ENCODE results near the gene DIDO1. TPM values are rescaled to one million over a fixed set of nuclear protein-coding genes. Genes with fewer than 3 reads are reported as not detected.
A peak's percentile ranks its signal among the peaks of the same experiment; 100 is the strongest.

DIDO1 gene
- total and polyA plus RNA-seq, 2 of the 13 experiments (the other 11 are each of a cell fraction or from before 2014, with no cell fraction given), result 75.0 to 75.1 TPM

DNA sequence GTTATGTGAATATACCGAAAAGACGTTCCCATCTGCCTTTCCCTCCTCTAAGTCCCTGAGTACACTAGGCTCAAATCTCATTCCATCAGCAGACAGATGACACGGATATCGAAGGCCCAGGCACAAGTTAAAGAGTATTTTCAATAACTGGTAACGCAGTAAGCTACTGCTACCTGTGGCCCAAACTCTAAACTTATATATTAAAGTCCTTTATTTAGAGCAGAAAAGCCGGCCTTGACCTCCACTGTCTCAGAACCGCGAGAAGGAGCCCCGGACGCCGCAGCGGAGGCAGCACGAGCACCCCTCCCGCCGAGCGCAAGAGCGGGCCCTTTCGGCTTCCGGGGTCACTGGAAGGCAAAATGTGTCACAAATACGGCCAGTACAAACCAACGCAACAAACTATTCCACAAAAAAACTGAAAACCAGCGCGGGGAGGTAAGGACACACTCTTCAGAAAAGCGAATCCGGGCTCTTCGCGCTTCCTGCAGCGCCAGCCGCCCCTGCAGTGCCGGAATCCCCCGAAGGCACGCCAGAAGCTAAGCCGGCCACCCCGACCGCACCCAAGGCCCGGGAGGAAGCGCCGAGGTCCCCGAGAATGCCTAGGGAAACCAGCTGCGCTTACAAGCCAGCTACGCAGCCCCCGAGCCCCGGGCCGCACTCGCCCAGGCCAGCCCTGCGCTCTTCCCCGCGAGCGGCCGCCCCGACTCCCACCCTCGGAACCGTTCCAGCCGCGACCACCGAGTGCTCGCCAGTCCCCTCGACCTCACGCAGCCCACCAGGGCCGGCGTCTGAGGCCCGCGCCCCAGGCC is 681 bp downstream of the DIDO1 start (continued):
- TF ChIP-seq ZNF282 (IDR thresholded peaks at IDR 0.05; ENCODE audit: partially characterized antibody) (no peak), ZNF30 (CRISPR knock-in tag; IDR thresholded peaks at IDR 0.05) (no peak; the same call in 1 of the 2 replicates), ZNF607 (CRISPR knock-in tag; IDR thresholded peaks at IDR 0.05; ENCODE audit: borderline replicate concordance) (no peak), ZNF354B (CRISPR knock-in tag; IDR thresholded peaks at IDR 0.05) (no peak), RARG (CRISPR knock-in tag; IDR thresholded peaks at IDR 0.05; ENCODE audit: low read depth) (peak; percentile 59; the same call in 1 of the 2 replicates), RFX1 (IDR thresholded peaks at IDR 0.05) (no peak), PITX1 (CRISPR knock-in tag; IDR thresholded peaks at IDR 0.05) (no peak), PAF1 (CRISPR knock-in tag; IDR thresholded peaks at IDR 0.05) (no peak), FOXC1 (CRISPR knock-in tag; IDR thresholded peaks at IDR 0.05; ENCODE audit: borderline replicate concordance) (no peak; the same call in 1 of the 2 replicates), NONO (IDR thresholded peaks at IDR 0.05) (no peak), NONO (CRISPR knock-in tag; conservative IDR thresholded peaks at IDR 0.05) (no peak; the same call in 1 of the 2 replicates), U2AF2 (IDR thresholded peaks at IDR 0.05; ENCODE audit: low read depth, low read length) (no peak), MIER3 (CRISPR knock-in tag; IDR thresholded peaks at IDR 0.05; ENCODE audit: borderline replicate concordance) (no peak; the same call in 1 of the 2 replicates), ZNF180 (CRISPR knock-in tag; IDR thresholded peaks at IDR 0.05; ENCODE audit: borderline replicate concordance, low read depth) (no peak; the same call in 1 of the 2 replicates), ZNF329 (CRISPR knock-in tag; IDR thresholded peaks at IDR 0.05; ENCODE audit: low read depth) (0 out of 2 replicates have a peak, but pooled peaks have one; percentile 13), YY1 (IDR thresholded peaks at IDR 0.05; ENCODE audit: insufficient read depth, insufficient replicate concordance, low read depth, low read length) (no peak), RCOR2 (CRISPR knock-in tag; IDR thresholded peaks at IDR 0.05) (no peak), ZNF670 (CRISPR knock-in tag; IDR thresholded peaks at IDR 0.05; ENCODE audit: borderline replicate concordance) (no peak), CHD2 (IDR thresholded peaks at IDR 0.05; ENCODE audit: low read depth, low read length) (no peak), HOXA7 (CRISPR knock-in tag; IDR thresholded peaks at IDR 0.05) (no peak)
- TF ChIP-seq, protein P1, sequence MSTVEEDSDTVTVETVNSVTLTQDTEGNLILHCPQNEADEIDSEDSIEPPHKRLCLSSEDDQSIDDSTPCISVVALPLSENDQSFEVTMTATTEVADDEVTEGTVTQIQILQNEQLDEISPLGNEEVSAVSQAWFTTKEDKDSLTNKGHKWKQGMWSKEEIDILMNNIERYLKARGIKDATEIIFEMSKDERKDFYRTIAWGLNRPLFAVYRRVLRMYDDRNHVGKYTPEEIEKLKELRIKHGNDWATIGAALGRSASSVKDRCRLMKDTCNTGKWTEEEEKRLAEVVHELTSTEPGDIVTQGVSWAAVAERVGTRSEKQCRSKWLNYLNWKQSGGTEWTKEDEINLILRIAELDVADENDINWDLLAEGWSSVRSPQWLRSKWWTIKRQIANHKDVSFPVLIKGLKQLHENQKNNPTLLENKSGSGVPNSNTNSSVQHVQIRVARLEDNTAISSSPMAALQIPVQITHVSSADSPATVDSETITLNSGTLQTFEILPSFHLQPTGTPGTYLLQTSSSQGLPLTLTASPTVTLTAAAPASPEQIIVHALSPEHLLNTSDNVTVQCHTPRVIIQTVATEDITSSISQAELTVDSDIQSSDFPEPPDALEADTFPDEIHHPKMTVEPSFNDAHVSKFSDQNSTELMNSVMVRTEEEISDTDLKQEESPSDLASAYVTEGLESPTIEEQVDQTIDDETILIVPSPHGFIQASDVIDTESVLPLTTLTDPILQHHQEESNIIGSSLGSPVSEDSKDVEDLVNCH (CRISPR knock-in tag; IDR thresholded peaks at IDR 0.05), result no peak; the same call in 1 of the 2 replicates
- TF ChIP-seq, protein P2, sequence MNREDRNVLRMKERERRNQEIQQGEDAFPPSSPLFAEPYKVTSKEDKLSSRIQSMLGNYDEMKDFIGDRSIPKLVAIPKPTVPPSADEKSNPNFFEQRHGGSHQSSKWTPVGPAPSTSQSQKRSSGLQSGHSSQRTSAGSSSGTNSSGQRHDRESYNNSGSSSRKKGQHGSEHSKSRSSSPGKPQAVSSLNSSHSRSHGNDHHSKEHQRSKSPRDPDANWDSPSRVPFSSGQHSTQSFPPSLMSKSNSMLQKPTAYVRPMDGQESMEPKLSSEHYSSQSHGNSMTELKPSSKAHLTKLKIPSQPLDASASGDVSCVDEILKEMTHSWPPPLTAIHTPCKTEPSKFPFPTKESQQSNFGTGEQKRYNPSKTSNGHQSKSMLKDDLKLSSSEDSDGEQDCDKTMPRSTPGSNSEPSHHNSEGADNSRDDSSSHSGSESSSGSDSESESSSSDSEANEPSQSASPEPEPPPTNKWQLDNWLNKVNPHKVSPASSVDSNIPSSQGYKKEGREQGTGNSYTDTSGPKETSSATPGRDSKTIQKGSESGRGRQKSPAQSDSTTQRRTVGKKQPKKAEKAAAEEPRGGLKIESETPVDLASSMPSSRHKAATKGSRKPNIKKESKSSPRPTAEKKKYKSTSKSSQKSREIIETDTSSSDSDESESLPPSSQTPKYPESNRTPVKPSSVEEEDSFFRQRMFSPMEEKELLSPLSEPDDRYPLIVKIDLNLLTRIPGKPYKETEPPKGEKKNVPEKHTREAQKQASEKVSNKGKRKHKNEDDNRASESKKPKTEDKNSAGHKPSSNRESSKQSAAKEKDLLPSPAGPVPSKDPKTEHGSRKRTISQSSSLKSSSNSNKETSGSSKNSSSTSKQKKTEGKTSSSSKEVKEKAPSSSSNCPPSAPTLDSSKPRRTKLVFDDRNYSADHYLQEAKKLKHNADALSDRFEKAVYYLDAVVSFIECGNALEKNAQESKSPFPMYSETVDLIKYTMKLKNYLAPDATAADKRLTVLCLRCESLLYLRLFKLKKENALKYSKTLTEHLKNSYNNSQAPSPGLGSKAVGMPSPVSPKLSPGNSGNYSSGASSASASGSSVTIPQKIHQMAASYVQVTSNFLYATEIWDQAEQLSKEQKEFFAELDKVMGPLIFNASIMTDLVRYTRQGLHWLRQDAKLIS (CRISPR knock-in tag; IDR thresholded peaks at IDR 0.05), result no peak
- TF ChIP-seq, protein P3, sequence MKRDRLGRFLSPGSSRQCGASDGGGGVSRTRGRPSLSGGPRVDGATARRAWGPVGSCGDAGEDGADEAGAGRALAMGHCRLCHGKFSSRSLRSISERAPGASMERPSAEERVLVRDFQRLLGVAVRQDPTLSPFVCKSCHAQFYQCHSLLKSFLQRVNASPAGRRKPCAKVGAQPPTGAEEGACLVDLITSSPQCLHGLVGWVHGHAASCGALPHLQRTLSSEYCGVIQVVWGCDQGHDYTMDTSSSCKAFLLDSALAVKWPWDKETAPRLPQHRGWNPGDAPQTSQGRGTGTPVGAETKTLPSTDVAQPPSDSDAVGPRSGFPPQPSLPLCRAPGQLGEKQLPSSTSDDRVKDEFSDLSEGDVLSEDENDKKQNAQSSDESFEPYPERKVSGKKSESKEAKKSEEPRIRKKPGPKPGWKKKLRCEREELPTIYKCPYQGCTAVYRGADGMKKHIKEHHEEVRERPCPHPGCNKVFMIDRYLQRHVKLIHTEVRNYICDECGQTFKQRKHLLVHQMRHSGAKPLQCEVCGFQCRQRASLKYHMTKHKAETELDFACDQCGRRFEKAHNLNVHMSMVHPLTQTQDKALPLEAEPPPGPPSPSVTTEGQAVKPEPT (CRISPR knock-in tag; IDR thresholded peaks at IDR 0.05; ENCODE audit: low read depth), result no peak

Data from HepG2 (cell line).